Peyer's patch (tissue), 4 donors: ENCODE data around the gene MRGPRD. TPM values are rescaled to one million over a fixed set of nuclear protein-coding genes. Genes with fewer than 3 reads are reported as not detected.

Experiments used
- DNase-seq, 3 donors: peaks; one replicate each; pipeline ENCODE4 v3.0.0-alpha.2; 2017 to 2019
- H3K27ac ChIP-seq, 4 donors: fragments of 200-600 bp; sonication (generic); one replicate each; pipeline ENCODE4 v1.5.1; 2016 to 2019
- H3K27me3 ChIP-seq, 2 donors: fragments of 200-600 bp; sonication (generic); one replicate each; pipeline ENCODE4 v1.5.1; 2019
- H3K36me3 ChIP-seq, 3 donors: fragments of 200-600 bp; sonication (generic); one replicate each; pipeline ENCODE4 v1.5.1; 2016 to 2019
- H3K4me1 ChIP-seq, 4 donors: fragments of 200-600 bp; sonication (generic); one replicate each; pipeline ENCODE4 v1.5.1; 2016 to 2019
- H3K4me3 ChIP-seq, 4 donors: fragments of 200-600 bp; sonication (generic); 1 replicate in 3 of 4; 2 replicates in 1 of 4; pipeline ENCODE4 v1.5.1; 2016 to 2019; ENCODE audit warnings: mild to moderate bottlenecking in 1 of 4
- H3K9me3 ChIP-seq, 4 donors: fragments of 200-600 bp; sonication (generic); one replicate each; pipeline ENCODE4 v1.5.1; 2016 to 2019; ENCODE audit warnings: mild to moderate bottlenecking in 1 of 4
- CTCF ChIP-seq, 6 experiments: fragments of 450-650 bp in 4 of 6; fragments of 200-600 bp in 2 of 6; sonication (generic) in 1 of 6; IDR thresholded peaks; one replicate each; pipeline ENCODE4 v1.5.1; 2017 to 2019; ENCODE audit warnings: antibody characterized with exemption in 6 of 6, mild to moderate bottlenecking in 3 of 6, moderate library complexity in 1 of 6
- POLR2A ChIP-seq, 2 donors: fragments of 450-650 bp; IDR thresholded peaks; one replicate each; pipeline ENCODE4 v1.5.1; 2017; ENCODE audit warnings: antibody characterized with exemption in 2 of 2, mild to moderate bottlenecking in 2 of 2, moderate library complexity in 2 of 2
- total RNA-seq, 4 donors: library from RNA; depleted of rRNA; stranded (reverse); fragments of >200 nt; gene quantifications; one replicate each; pipeline ENCODE4 v1.1.0, GENCODE V29; 2016

MRGPRD gene
- total RNA-seq, 4 donors from 2014 or later: not detected

GRCh38 chr11:69005183-69005630 lies 24.4 kb upstream of the MRGPRD start:
- H3K36me3 ChIP-seq: peaks cover 0 to 7% (median 0%) of the 10 kb centered on the region in 3 donors
- DNase-seq: peak in 1 of 3 donors; percentile 26
- H3K27me3 ChIP-seq: no peaks in the 10 kb centered on the region
- TF ChIP-seq POLR2A (IDR thresholded peaks at IDR 0.05): no peak
- no peak for TF ChIP-seq CTCF (IDR thresholded peaks at IDR 0.05)
- H3K4me3 ChIP-seq: no peak overlapping the region
- H3K27ac ChIP-seq: peak overlapping the region in 1 of 4 donors; percentile 96
- no peaks in the 10 kb centered on the region for H3K9me3 ChIP-seq
- H3K4me1 ChIP-seq: peaks cover 0 to 53% (median 0%) of the 10 kb centered on the region in 4 donors

- peak in 1 of 3 donors; percentile 36 for DNase-seq
- peaks cover 0 to 48% (median 0%) of the 10 kb centered on the region in 4 donors for H3K4me1 ChIP-seq
- no peak for TF ChIP-seq CTCF (IDR thresholded peaks at IDR 0.05)
- no peak for TF ChIP-seq POLR2A (IDR thresholded peaks at IDR 0.05)
These were observed 23.8 kb upstream of the MRGPRD start for GRCh38 chr11:69004411-69005182.

GRCh38 chr11:69003866-69004367 lies 23.1 kb upstream of the MRGPRD start:
- TF ChIP-seq CTCF (IDR thresholded peaks at IDR 0.05) (no peak), POLR2A (IDR thresholded peaks at IDR 0.05) (no peak)
- Histone ChIP-seq H3K4me1 (peaks cover 0 to 41% (median 0%) of the 10 kb centered on the region in 4 donors), H3K36me3 (peaks cover 0 to 7% (median 0%) of the 10 kb centered on the region in 3 donors), H3K9me3 (no peaks in the 10 kb centered on the region), H3K27ac (peak overlapping the region in 1 of 4 donors; percentile 96), H3K4me3 (no peak overlapping the region), H3K27me3 (no peaks in the 10 kb centered on the region)
- peak in 2 of 3 donors; percentile 38 to 41 for DNase-seq

More at GRCh38 chr11:69004411-69005182, 23.8 kb upstream of the MRGPRD start:
- Histone ChIP-seq H3K27ac (peak overlapping the region in 1 of 4 donors; percentile 96), H3K4me3 (no peak overlapping the region), H3K27me3 (no peaks in the 10 kb centered on the region), H3K36me3 (peaks cover 0 to 7% (median 0%) of the 10 kb centered on the region in 3 donors), H3K9me3 (no peaks in the 10 kb centered on the region)

- Histone ChIP-seq H3K4me1 (peaks cover 0 to 36% (median 0%) of the 10 kb centered on the region in 4 donors), H3K36me3 (peaks cover 0 to 7% (median 0%) of the 10 kb centered on the region in 3 donors), H3K27me3 (no peaks in the 10 kb centered on the region), H3K27ac (peak overlapping the region in 2 of 4 donors; percentile 49 to 96), H3K4me3 (no peak overlapping the region), H3K9me3 (no peaks in the 10 kb centered on the region)
- DNase-seq: peak in 2 of 3 donors; percentile 32 to 37
- TF ChIP-seq CTCF (IDR thresholded peaks at IDR 0.05) (no peak), POLR2A (IDR thresholded peaks at IDR 0.05) (no peak)
These were observed 22.6 kb upstream of the MRGPRD start for GRCh38 chr11:69003301-69003865.

- Histone ChIP-seq H3K36me3 (peaks cover 0 to 7% (median 0%) of the 10 kb centered on the region in 3 donors), H3K27ac (peak overlapping the region in 2 of 4 donors; percentile 49 to 96), H3K27me3 (no peaks in the 10 kb centered on the region), H3K9me3 (no peaks in the 10 kb centered on the region), H3K4me3 (no peak overlapping the region), H3K4me1 (peaks cover 0 to 29% (median 0%) of the 10 kb centered on the region in 4 donors)
- DNase-seq: peak in 1 of 3 donors; percentile 38
- TF ChIP-seq CTCF (IDR thresholded peaks at IDR 0.05): no peak
- TF ChIP-seq POLR2A (IDR thresholded peaks at IDR 0.05): no peak
These were observed 21.9 kb upstream of the MRGPRD start for GRCh38 chr11:69002570-69003231.
